H9 (cell line): ENCODE data around the gene ZNF445. TPM values are rescaled to one million over a fixed set of nuclear protein-coding genes. Genes with fewer than 3 reads are reported as not detected.
A peak's percentile ranks its signal among the peaks of the same experiment; 100 is the strongest.

Experiments
- DNase-seq: peaks from one replicate; pipeline ENCODE4 v3.0.0-alpha.2; 2017
- H2AFZ ChIP-seq: one replicate; pipeline ENCODE4 v1.6.1; 2013; ENCODE audit warnings: mild to moderate bottlenecking, low read length, control low read depth, moderate library complexity
- H2AK5ac ChIP-seq: 2 replicates; pipeline ENCODE4 v1.6.1; 2013; ENCODE audit warnings: low read length, control low read depth, mixed read lengths; ENCODE audit not compliant: insufficient read length
- H2BK120ac ChIP-seq: one replicate; pipeline ENCODE4 v1.6.1; 2013; ENCODE audit warnings: low read depth, mild to moderate bottlenecking, low read length, control low read depth, inconsistent platforms; ENCODE audit not compliant: poor library complexity, severe bottlenecking
- H2BK12ac ChIP-seq: 2 replicates; pipeline ENCODE4 v1.6.1; 2013; ENCODE audit warnings: low read length, control low read depth, mixed read lengths, low read depth; ENCODE audit not compliant: insufficient read length
- H2BK15ac ChIP-seq: 2 replicates; pipeline ENCODE4 v1.6.1; 2013; ENCODE audit warnings: low read depth, low read length, control low read depth
- H2BK20ac ChIP-seq: one replicate; pipeline ENCODE4 v1.6.1; 2013; ENCODE audit warnings: low read depth, mild to moderate bottlenecking, low read length, control low read depth, inconsistent platforms; ENCODE audit not compliant: poor library complexity, severe bottlenecking
- H2BK5ac ChIP-seq: 2 replicates; pipeline ENCODE4 v1.6.1; 2013; ENCODE audit warnings: low read length, control low read depth, mixed read lengths; ENCODE audit not compliant: insufficient read length
- H3K14ac ChIP-seq: 2 replicates; pipeline ENCODE4 v1.6.1; 2013; ENCODE audit warnings: low read length, control low read depth; ENCODE audit not compliant: insufficient read depth
- H3K18ac ChIP-seq: 2 replicates; pipeline ENCODE4 v1.6.1; 2013; ENCODE audit warnings: low read depth, mild to moderate bottlenecking, mixed read lengths, low read length, control low read depth; ENCODE audit not compliant: insufficient read length
- H3K23ac ChIP-seq: 2 replicates; pipeline ENCODE4 v1.6.1; 2013; ENCODE audit warnings: low read length, control low read depth, mixed read lengths, low read depth; ENCODE audit not compliant: insufficient read length
- H3K23me2 ChIP-seq: 2 replicates; pipeline ENCODE4 v1.6.1; 2013; ENCODE audit warnings: low read depth, mild to moderate bottlenecking, mixed read lengths, low read length, control low read depth; ENCODE audit not compliant: insufficient read length, poor library complexity, severe bottlenecking
- H3K27ac ChIP-seq: 2 replicates; pipeline ENCODE4 v1.5.1; 2013; ENCODE audit warnings: low read length, control low read depth, mixed read lengths, low read depth; ENCODE audit not compliant: insufficient read length
- H3K27me3 ChIP-seq: 2 replicates; pipeline ENCODE4 v1.6.1; 2013; ENCODE audit warnings: low read length, control low read depth, inconsistent platforms; ENCODE audit not compliant: insufficient read depth
- H3K4ac ChIP-seq: 2 replicates; pipeline ENCODE4 v1.6.1; 2013; ENCODE audit warnings: low read depth, mild to moderate bottlenecking, control low read depth, inconsistent platforms, low read length, moderate library complexity
- H3K4me1 ChIP-seq: 2 replicates; pipeline ENCODE4 v1.6.1; 2013; ENCODE audit warnings: low read length, control low read depth, inconsistent platforms; ENCODE audit not compliant: insufficient read depth
- H3K4me2 ChIP-seq: 2 replicates; pipeline ENCODE4 v1.6.1; 2013; ENCODE audit warnings: low read length, control low read depth, mixed read lengths; ENCODE audit not compliant: insufficient read length, insufficient read depth
- H3K56ac ChIP-seq: 2 replicates; pipeline ENCODE4 v1.6.1; 2013; ENCODE audit warnings: low read depth, mild to moderate bottlenecking, mixed read lengths, low read length, control low read depth; ENCODE audit not compliant: insufficient read length
- H3K79me1 ChIP-seq: 2 replicates; pipeline ENCODE4 v1.6.1; 2013; ENCODE audit warnings: low read depth, mild to moderate bottlenecking, moderate library complexity, low read length, control low read depth, inconsistent platforms; ENCODE audit not compliant: insufficient read depth, poor library complexity, severe bottlenecking
- H3K79me2 ChIP-seq: 2 replicates; pipeline ENCODE4 v1.6.1; 2013; ENCODE audit warnings: low read length, control low read depth, inconsistent platforms; ENCODE audit not compliant: insufficient read depth
- H3K9ac ChIP-seq: 2 replicates; pipeline ENCODE4 v1.6.1; 2013; ENCODE audit warnings: low read length, control low read depth, mixed read lengths; ENCODE audit not compliant: insufficient read length; ENCODE audit errors: extremely low read depth
- H3K9me3 ChIP-seq: one replicate; pipeline ENCODE4 v1.6.1; 2013; ENCODE audit warnings: low read depth, low read length, inconsistent platforms; ENCODE audit not compliant: control insufficient read depth
- H3T11ph ChIP-seq: one replicate; pipeline ENCODE4 v1.6.1; 2013; ENCODE audit warnings: mild to moderate bottlenecking, low read length, control low read depth, inconsistent platforms
- H4K20me1 ChIP-seq: one replicate; pipeline ENCODE4 v1.6.1; 2013; ENCODE audit not compliant: control insufficient read depth, insufficient read length, insufficient read depth
- H4K5ac ChIP-seq: 2 replicates; pipeline ENCODE4 v1.6.1; 2013; ENCODE audit warnings: low read depth, mild to moderate bottlenecking, mixed read lengths, low read length, control low read depth; ENCODE audit not compliant: insufficient read length
- H4K8ac ChIP-seq: replicated peaks from 2 replicates; pipeline ENCODE4 v1.6.1; 2013; ENCODE audit warnings: low read length, control low read depth, mixed read lengths, low read depth; ENCODE audit not compliant: insufficient read length
- H4K91ac ChIP-seq: 2 replicates; pipeline ENCODE4 v1.6.1; 2013; ENCODE audit warnings: low read depth, mild to moderate bottlenecking, moderate library complexity, mixed read lengths, low read length, control low read depth; ENCODE audit not compliant: insufficient read length
- H3K27ac Mint-ChIP-seq, 3 experiments: 2 replicates in 2 of 3; 3 replicates in 1 of 3; pipeline ENCODE4 v1.8.0; 2020 to 2021; ENCODE audit warnings: mixed read lengths in 3 of 3, mild to moderate bottlenecking in 1 of 3, moderate library complexity in 1 of 3
- H3K27me3 Mint-ChIP-seq: 2 replicates; pipeline ENCODE4 v1.8.0; 2021; ENCODE audit warnings: low read depth, mild to moderate bottlenecking, moderate library complexity, mixed read lengths
- H3K36me3 Mint-ChIP-seq, 3 experiments: 2 replicates in 2 of 3; 3 replicates in 1 of 3; pipeline ENCODE4 v1.8.0; 2020 to 2021; ENCODE audit warnings: low read depth in 3 of 3, mixed read lengths in 3 of 3; ENCODE audit not compliant: insufficient read depth in 1 of 3
- H3K4me1 Mint-ChIP-seq, 2 experiments: 2 replicates each; pipeline ENCODE4 v1.8.0; 2020; ENCODE audit warnings: mixed read lengths in 2 of 2
- H3K4me3 Mint-ChIP-seq, 2 experiments: 2 replicates in 1 of 2; 3 replicates in 1 of 2; pipeline ENCODE4 v1.8.0; 2020 to 2021; ENCODE audit warnings: mild to moderate bottlenecking in 2 of 2, mixed read lengths in 2 of 2, moderate library complexity in 1 of 2
- H3K9me3 Mint-ChIP-seq, 2 experiments: 2 replicates in 1 of 2; 3 replicates in 1 of 2; pipeline ENCODE4 v1.8.0; 2020; ENCODE audit warnings: mild to moderate bottlenecking in 2 of 2, mixed read lengths in 2 of 2, moderate library complexity in 1 of 2
- CTCF ChIP-seq: fragments of 200-600 bp; sonication (generic); conservative IDR thresholded peaks from 3 replicates; pipeline ENCODE4 v1.8.0; 2021; ENCODE audit warnings: antibody characterized with exemption, mild to moderate bottlenecking
- WGBS: extraction: QIAGEN DNeasy Blood & Tissue Kit; methylation state at CpG from one replicate; pipeline ENCODE4 v1.1.7; 2013; ENCODE audit warnings: missing lambda C conversion rate, low lambda C conversion rate, mixed read lengths; ENCODE audit not compliant: insufficient read length; ENCODE audit errors: extremely low coverage; 5-methylcytosine and 5-hydroxymethylcytosine counted together
- total RNA-seq: library from RNA; stranded (reverse); gene quantifications from 2 replicates; pipeline ENCODE4 v1.2.1, GENCODE V29; 2021

Gene ZNF445
- total RNA-seq, 1 experiment from 2014 or later: 26.0 TPM

DNA sequence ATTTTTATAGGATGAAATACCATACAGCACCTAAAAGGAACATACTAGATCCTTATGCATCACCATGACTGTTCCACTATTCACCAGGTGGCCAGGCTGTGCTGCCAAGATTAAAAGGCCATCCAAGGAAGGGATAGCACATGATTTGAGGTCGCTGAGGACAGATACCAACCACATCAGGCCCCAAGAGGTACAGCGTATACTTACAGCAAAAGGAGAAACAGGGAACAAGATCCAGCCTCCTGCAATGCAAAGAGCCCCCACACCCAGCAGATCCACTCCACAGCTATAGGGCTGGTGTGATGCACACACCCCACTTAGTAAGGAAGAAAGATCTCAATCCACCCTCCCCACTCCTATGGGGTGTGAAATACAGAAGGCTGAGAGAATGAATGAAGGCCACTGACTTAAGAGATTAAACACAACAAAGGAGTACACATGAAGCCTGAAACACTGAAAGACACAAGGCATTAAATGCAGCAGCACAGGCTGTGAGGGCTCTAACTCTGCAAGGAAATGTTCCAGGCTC, 32.0 kb upstream of the ZNF445 start:
- no peak overlapping the region for H3K4ac ChIP-seq
- H3K9me3 ChIP-seq: no peaks in the 10 kb centered on the region
- peak overlapping the region; percentile 93 to 94 for H3K4me3 Mint-ChIP-seq
- H4K91ac ChIP-seq: no peak overlapping the region
- H3K27me3 Mint-ChIP-seq: no peaks in the 10 kb centered on the region
- peaks cover 7% of the 10 kb centered on the region; the same call in 1 of the 2 replicates for H3K79me2 ChIP-seq
- no peak overlapping the region for H2BK12ac ChIP-seq
- no peak overlapping the region for H3K9ac ChIP-seq
- no peak for TF ChIP-seq CTCF
- H3K4me1 Mint-ChIP-seq: peaks cover 39% of the 10 kb centered on the region in 2 experiments
- no peak overlapping the region for H2BK20ac ChIP-seq
- no peak overlapping the region for H3K27ac Mint-ChIP-seq
- no peak overlapping the region for H4K8ac ChIP-seq
- H3T11ph ChIP-seq: no peak overlapping the region
- H2BK120ac ChIP-seq: no peak overlapping the region
- H2AK5ac ChIP-seq: no peak overlapping the region
- H3K14ac ChIP-seq: no peak overlapping the region
- peaks cover 0 to 28% (median 21%) of the 10 kb centered on the region in 3 experiments; a peak in 5 of 7 replicates for H3K36me3 Mint-ChIP-seq
- no peak overlapping the region for H2AFZ ChIP-seq
- no peaks in the 10 kb centered on the region for H4K20me1 ChIP-seq
- H3K4me1 ChIP-seq: peaks cover 3% of the 10 kb centered on the region; the same call in 1 of the 2 replicates
- H3K79me1 ChIP-seq: peaks cover 3% of the 10 kb centered on the region
- no peak overlapping the region for H3K18ac ChIP-seq
- no peak overlapping the region for H2BK15ac ChIP-seq
- no CpG with 5 or more reads among the region's 2 CpGs for WGBS
- H3K56ac ChIP-seq: no peak overlapping the region
- H3K9me3 Mint-ChIP-seq: peaks cover 5 to 13% of the 10 kb centered on the region in 2 experiments
- no peak for DNase-seq
- no peak overlapping the region for H3K27ac ChIP-seq
- H2BK5ac ChIP-seq: no peak overlapping the region
- peak overlapping the region; percentile 90 for H3K4me2 ChIP-seq
- no peaks in the 10 kb centered on the region for H3K23me2 ChIP-seq
- no peaks in the 10 kb centered on the region for H3K27me3 ChIP-seq
- H3K23ac ChIP-seq: no peak overlapping the region
- no peak overlapping the region for H4K5ac ChIP-seq
